Stimulated activated CD8-positive, alpha-beta memory T cell treated with anti-CD3 and anti-CD28 coated beads, Interleukin-7, amount 100 ng/mL, for 48 hours (primary cell): Measurements from ENCODE around the gene MEI4.
"Not testable (repeated sequence)": the region's sequence is repeated elsewhere in the genome, so short reads cannot be mapped to it uniquely, and the experiment has no call there.

ENCODE experiments used
- DNase-seq, 2 donors: peaks; one replicate each; pipeline ENCODE4 v3.0.0-alpha.2; 2020; ENCODE audit warnings: low read depth in 1 of 2; ENCODE audit errors: extremely low read depth in 1 of 2

Gene MEI4

DNA sequence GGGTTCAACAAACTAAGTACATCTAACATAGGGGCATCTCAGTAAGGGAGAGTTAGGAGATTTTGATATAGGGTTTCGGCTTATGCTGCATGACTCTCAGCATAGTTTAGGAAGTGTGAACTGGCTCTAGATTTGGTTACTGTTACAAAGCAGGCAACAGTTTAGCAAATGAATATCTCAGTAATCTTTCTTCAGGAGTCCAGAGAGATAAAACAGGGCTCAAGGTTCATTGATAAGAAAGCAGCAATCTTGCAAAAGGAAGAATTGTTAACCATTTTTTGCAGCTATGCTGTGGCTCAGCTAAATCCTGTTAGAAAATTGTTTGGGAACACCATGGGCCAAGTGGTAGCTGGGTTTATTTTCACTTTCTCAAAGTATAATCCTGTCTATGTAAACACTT lies 161.3 kb downstream of the MEI4 start:
- no peak for DNase-seq

DNA sequence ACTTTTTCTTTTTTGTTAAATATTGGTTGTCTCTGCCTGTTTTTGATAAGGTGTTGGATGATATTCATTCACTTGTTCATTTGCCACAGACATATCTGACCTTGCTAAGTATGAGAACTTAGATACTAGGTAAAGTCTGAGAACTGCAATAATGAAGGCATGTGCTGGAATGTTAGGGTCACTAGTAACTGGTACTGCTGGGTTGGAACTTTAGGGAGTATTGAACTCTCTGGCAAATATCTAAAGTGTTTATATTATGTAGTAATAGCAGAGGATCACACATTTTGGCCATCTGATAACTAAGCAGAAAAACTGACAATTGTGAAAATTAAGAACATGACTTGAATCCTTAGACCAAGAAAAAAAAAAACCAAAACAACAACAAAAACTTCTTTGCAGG lies 162.7 kb downstream of the MEI4 start:
- DNase-seq, result no peak

- no peak for DNase-seq
These were observed 164.0 kb downstream of the MEI4 start for GRCh38 chr6:77816766-77817270.

DNA sequence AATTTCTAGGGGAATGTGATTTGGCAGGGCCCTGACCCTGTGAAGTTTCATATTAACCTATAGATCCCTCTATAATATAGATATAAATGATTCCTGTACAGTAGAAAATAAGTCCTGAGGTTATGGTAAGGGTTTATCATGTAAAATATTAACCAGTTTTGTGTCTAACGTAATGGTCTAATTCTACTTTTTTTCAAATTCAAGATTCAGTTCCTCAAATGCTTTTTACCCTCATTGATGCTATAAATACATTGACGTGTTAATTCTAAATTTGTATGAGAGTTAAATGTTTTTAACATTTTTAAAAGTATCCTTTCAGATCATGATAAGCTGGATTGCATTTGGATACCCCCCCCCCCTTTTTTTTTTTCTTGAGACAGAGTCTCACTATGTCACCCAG lies 169.4 kb downstream of the MEI4 start:
- no peak for DNase-seq

DNA sequence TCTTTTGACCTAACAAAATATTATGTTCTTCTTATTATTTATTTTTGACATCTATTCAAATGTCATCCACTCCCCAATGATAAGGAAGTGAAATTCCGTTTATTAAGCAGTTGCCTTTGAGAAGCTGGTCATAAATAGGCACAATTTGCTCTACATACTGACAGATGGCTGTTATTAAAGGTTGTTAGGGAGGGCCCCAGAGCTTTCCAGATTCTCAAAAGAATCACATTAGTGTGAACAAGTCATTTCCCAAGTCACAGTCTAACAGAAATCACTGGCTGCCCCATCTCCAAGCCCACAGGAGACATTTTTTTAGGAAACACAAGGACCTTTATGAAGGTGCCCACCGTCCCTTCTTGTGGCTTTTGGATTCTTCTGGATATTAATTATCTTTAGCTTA lies 172.4 kb downstream of the MEI4 start:
- DNase-seq, result no peak

- no peak for DNase-seq
These were observed 176.9 kb downstream of the MEI4 start for GRCh38 chr6:77829736-77830135.

- DNase-seq, result not testable (repeated sequence)
These were observed 180.9 kb downstream of the MEI4 start for GRCh38 chr6:77833749-77834148.

DNA sequence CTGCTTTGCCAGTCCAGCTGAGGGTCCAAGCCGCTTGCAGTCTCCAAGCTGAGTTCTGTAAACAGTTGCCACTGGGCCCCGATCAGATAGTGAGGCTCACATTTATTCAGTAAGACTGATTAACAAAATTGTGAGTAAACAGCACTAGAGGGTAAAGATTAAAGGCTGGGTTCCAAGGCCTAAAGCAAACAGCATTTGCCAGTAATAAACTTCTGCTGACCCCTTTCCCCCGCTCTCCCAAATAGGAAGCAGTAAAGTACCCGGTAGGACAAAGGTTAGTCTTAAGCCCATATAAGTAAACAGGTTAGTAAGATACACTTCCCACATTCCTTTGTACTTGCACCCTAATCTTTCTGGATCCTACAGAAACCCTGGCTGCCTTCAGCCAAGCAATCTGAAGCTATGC lies 181.8 kb downstream of the MEI4 start:
- DNase-seq, result no peak

DNA sequence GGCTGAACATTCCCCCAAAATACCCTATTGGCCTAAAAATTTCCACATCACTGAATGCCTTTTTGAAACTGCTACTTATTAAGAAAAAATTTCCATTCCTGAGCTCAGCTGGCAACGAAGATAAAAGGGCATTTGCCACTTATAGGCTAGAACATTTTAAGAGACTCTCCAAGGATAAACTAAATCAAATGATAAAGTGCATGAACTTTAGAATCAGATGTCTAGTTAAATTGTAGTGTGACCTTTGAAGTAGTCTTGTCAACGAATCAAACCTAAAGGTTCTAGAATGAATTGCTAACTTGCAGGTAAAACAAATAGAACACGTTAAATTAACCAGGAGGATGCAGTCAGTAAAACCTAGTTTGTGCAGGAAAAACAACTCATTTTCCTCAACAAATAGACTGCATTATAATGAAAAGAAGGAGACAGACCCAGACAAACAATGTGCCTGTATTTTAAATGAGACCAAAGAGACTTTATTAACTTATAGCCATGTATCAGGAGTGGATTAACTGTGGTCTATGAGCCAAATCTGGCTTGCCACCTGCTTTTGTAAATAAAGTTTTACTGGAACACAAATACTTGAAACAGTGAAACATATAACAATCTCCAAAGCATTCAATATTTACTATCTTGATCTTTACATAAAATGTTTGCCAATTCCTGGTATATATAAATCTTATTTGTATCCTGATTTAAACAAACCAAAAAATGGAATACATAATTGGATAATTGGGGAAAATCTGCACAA lies 184.4 kb downstream of the MEI4 start:
- no peak for DNase-seq

- no peak for DNase-seq
These were observed 186.5 kb downstream of the MEI4 start for GRCh38 chr6:77839292-77839691.

GRCh38 chr6:77844822-77845221 lies 192.0 kb downstream of the MEI4 start:
- no peak for DNase-seq

DNA sequence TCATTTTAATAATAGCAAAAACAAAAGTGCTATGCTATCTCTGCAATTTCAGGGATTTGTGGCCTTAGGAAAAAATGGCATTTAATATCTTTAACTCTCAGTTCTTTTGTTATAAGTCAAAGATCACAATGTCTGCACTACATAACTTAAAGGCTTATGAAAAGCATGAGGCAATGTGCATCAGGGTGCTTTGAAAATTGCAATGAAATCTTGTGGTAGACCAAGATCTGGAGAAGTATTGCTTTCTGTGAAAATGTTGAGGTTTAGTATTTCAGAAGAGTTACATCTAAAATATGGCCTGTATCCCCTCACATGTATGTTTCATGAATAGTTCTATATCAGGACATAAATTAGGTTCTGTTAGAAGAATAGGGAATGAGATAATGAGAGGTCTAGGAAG lies 200.6 kb downstream of the MEI4 start:
- no peak for DNase-seq

- DNase-seq, result no peak
These were observed 203.6 kb downstream of the MEI4 start for GRCh38 chr6:77856391-77856790.

GRCh38 chr6:77857421-77857820 lies 204.6 kb downstream of the MEI4 start:
- no peak for DNase-seq

DNA sequence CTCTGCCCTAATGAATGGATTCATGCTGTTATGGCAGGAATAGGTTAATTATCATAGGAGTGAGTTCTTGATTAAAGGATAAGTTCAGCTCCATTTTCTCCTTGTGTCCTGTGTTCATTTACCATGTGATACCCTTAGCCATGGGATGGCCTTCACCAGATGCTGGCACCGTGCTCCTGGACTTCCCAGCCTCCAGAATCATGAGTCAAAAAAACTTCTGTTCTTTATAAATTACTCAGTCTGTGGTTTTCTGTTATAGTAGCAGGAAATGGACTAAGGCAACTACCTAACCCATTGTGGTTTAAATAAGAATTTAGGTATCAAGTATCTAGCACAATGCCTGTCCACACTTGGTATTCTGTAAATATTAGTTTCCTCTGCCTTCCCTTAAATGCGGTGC lies 223.5 kb downstream of the MEI4 start:
- no peak for DNase-seq

DNA sequence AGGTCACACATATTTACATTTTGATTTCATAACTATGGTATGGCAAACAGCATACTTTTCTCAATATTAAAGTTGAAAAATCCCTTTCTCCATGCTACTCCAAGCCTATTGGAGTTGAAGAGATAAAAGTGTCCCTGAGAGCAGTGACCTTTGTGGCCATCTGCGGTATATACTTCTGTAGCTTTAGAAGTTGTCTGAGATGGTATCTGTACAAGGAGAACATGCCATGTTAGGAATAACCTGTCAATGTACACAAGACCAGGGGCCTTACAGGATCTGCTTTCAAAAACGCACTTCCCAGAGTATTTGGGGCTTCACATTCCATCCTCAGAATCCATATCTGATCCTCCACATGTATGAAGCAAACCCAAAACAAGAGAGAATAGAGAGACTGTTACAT lies 226.7 kb downstream of the MEI4 start:
- DNase-seq, result no peak

DNA sequence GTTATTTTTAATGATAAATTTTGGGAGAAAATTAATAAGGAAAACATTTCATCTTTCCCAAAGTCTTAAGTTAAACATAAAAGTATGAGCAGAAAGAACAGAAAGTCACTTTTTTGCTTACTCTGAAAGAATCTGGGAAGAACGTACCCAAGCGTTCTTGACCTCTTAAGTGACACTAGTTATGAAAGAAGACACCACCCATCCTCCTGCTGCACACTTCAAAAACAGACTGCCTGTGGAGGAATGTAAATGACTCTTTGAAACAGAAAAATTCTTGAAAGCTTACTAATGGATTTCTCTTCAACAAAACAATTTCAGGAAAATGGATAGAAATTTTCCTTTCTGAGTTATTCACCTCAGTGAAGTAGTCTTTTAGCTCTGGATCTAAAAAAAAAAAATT lies 227.7 kb downstream of the MEI4 start:
- no peak for DNase-seq

- no peak for DNase-seq
These were observed 231.0 kb downstream of the MEI4 start for GRCh38 chr6:77883851-77884250.

- DNase-seq, result no peak
These were observed 240.6 kb downstream of the MEI4 start for GRCh38 chr6:77893391-77893790.

- no peak for DNase-seq
These were observed 253.2 kb downstream of the MEI4 start for GRCh38 chr6:77906070-77906469.

- no peak for DNase-seq
These were observed 258.0 kb downstream of the MEI4 start for GRCh38 chr6:77910826-77911225.

GRCh38 chr6:77926198-77926751 lies 273.4 kb downstream of the MEI4 start:
- no peak for DNase-seq

DNA sequence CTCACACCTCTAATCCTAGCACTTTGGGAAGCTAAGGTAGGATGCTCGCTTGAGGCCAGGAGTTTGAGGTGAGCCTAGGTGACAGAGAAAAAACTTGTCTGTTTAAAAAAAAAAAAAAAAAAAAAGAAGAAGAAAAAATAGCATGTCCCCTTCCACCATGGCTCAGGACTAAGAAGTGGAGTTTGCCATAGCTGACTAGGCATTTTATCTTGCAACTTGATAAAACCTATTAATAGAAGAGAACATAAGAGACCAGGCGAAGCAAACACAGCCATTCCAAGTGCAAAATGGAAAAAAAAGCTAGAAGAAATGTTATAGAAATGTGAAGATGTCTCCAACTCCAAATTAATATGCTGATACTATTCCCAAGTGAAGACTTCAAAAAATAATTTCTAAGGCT lies 277.5 kb downstream of the MEI4 start:
- DNase-seq, result no peak
